GM10266 (cell line): ENCODE measurements around the gene MAP3K7CL.
"Not testable (repeated sequence)": the region's sequence is repeated elsewhere in the genome, so short reads cannot be mapped to it uniquely, and the experiment has no call there.

Experiments
- DNase-seq: peaks from one replicate; pipeline ENCODE4 v3.0.0; 2012; ENCODE audit errors: extremely low spot score
- TF ChIP-seq, protein P1 (sequence below): IDR thresholded peaks from 2 replicates; pipeline ENCODE4 v1.5.1; 2012; ENCODE audit warnings: mild to moderate bottlenecking, low read depth; ENCODE audit not compliant: control insufficient read depth, insufficient read depth; ENCODE audit errors: missing control alignments

The MAP3K7CL gene

GRCh38 chr21:29155933-29156260 lies 25.5 kb downstream of the MAP3K7CL start:
- no peak for DNase-seq
- TF ChIP-seq, protein P1, sequence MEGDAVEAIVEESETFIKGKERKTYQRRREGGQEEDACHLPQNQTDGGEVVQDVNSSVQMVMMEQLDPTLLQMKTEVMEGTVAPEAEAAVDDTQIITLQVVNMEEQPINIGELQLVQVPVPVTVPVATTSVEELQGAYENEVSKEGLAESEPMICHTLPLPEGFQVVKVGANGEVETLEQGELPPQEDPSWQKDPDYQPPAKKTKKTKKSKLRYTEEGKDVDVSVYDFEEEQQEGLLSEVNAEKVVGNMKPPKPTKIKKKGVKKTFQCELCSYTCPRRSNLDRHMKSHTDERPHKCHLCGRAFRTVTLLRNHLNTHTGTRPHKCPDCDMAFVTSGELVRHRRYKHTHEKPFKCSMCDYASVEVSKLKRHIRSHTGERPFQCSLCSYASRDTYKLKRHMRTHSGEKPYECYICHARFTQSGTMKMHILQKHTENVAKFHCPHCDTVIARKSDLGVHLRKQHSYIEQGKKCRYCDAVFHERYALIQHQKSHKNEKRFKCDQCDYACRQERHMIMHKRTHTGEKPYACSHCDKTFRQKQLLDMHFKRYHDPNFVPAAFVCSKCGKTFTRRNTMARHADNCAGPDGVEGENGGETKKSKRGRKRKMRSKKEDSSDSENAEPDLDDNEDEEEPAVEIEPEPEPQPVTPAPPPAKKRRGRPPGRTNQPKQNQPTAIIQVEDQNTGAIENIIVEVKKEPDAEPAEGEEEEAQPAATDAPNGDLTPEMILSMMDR: no peak

GRCh38 chr21:29157080-29157479 lies 26.6 kb downstream of the MAP3K7CL start:
- TF ChIP-seq, protein P1: no peak
- DNase-seq: no peak

GRCh38 chr21:29159842-29160241 lies 29.4 kb downstream of the MAP3K7CL start:
- DNase-seq: no peak
- TF ChIP-seq, protein P1: no peak

DNA sequence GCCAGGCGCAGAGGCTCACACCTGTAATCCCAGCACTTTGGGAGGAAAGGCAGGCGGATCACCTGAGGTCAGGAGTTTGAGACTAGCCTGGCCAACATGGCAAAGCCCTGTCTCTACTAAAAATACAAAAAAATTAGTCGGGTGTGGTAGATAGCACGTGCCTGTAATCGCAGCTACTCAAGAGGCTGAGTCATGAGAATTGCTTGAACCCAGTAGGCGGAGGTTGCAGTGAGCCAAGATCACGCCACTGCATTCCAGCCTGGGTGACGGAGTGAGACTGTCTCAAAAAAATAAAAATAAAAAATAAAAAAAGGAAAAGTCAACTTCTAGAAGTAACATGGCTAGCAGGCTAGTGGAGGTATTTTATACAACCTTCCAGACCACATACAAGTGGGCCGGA lies 32.4 kb downstream of the MAP3K7CL start:
- not testable (repeated sequence) for DNase-seq

DNA sequence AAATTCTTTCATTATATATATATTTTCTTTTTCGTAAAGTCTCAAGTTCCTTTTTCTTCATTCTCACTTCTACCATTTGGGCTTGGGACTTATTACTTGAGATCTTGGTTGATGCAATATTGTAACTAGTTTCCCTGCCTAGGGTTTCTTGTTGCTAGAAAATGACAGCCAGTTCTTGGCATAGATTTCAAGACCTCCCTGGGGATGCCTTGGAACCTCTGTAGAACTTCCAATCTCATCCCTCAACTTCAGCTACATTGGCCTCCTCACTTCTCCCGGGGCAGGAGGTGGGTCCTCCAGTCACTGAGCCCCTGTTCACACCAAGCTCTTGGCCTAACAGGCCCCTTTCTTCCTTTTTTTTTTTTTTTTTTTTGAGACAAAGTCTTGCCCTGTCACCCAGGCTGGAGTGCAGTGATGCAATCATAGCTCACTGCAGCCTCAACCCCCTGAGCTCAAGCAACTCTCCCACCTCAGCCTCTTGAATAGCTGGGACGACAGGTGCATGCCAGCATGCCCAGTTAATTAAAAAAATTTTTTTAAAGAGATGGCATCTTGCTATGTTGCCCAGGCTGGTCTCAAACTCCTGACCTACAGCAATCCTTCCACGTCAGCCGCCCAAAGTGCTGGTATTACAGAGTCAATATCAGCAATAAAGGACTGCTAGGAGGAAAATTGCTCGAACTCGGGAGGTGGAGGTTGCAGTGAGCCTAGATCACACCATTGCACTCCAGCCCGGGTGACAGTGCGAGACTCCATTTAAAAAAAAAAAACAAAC lies 33.1 kb downstream of the MAP3K7CL start:
- no peak for DNase-seq
- TF ChIP-seq, protein P1: no peak

DNA sequence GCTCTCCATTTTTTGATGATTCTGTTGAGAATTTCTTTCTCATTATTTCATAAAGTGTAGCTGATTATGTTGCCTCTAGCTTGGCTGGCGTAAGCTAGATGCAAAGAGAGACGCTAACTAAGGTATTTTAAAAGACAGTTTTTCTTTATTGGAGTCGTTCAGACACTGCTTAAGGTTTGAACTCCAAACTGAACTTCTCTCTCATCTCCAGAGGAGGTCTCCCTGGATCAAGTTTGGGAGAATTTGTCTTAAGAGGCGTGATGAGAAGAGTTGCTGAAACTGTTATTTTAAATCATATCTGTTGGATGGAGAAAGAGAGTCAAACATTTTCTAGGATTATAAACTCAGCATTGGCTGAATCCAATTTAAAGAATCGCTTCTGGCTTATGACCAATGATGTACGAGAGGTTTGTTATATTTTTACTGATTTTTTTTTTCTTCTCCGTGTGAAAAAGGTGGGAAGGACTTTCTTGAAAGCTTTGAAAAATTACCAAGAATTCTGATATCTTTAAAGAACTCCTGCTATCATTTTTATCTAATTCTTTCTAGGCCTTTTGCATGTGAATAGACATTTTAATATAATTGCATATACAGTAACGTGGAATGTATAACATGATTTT lies 34.0 kb downstream of the MAP3K7CL start:
- DNase-seq: no peak
- TF ChIP-seq, protein P1: peak; percentile 46

- TF ChIP-seq, protein P1: no peak
- no peak for DNase-seq
Measured at GRCh38 chr21:29166323-29166722, 35.9 kb downstream of the MAP3K7CL start.
